ENCODE results near the gene DCST1.

Gene DCST1

DNA sequence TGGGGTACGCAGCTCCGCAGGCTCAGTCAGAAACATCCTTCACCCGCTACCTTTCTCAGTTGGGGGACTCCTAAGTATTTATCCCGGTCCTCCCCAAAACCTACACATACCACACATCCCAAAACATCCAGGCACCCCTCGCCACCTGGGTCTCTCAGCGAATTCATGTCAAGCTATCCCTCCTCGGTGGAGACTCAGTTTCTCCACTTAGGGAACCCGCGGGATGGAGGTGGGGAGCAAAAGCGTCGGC, 32.3 kb upstream of the DCST1 start:
- Histone ChIP-seq H3K27ac (ENCODE audit: insufficient read depth, low read length, poor library complexity, severe bottlenecking) (peak overlapping the region; percentile 98), H3K36me3 (ENCODE audit: control insufficient read depth, insufficient read depth, low read length) (no peaks in the 10 kb centered on the region), H3K4me3 (ENCODE audit: insufficient read depth, low read depth, low read length, poor library complexity, severe bottlenecking) (peak overlapping the region; percentile 87), H3K4me1 (ENCODE audit: control insufficient read depth, insufficient read depth, low read length, poor library complexity, severe bottlenecking) (peaks cover 48% of the 10 kb centered on the region), H3K9me3 (ENCODE audit: control insufficient read depth, low read length) (no peaks in the 10 kb centered on the region), H3K27me3 (replicated peaks; ENCODE audit: control insufficient read depth, insufficient read depth, low read length, poor library complexity, severe bottlenecking) (no peaks in the 10 kb centered on the region)
- no peak for DNase-seq

DNA sequence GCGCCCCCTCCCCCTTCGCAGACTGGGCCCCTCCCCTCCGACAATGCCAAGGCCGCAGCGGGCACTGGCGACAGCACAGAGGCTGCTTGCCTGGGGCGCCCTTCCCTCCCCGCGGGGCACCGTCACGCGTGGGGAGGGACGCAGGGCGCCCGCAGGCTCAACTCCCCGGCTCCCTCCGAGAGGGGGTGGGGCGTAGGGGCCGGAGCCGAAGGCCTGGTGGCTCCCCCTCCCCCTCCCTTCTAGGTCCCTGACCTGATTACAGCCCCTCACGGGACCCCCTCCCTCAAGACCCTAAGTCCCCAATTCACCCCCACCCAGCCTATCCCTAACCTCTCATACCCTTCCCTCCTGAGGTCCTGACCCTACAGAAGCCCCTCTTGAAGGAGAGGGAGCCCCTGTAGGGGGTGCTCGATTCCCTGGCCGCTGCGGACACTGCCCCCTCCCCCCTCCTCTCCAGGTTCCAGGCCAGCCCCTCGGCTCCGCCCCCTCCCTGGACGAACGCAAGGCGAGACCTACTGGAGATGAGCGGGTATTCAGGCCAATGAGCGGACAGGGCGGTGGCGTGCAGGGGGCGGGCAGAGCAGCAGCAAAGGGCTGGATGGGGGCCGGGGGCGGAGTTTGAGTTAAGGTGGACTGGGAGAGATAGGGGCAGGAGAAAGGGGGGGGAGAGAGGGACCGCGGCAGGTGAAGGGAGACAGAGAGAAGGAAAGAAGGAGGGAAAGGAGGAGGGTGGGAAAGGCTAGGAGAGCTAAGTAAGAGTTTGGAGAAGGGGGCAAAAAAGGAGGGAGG, 31.8 kb upstream of the DCST1 start:
- DNase-seq = peak; percentile 91 to 97 (median 95)
- no peaks in the 10 kb centered on the region for H3K9me3 ChIP-seq (ENCODE audit: control insufficient read depth, low read length)
- H3K27me3 ChIP-seq (replicated peaks; ENCODE audit: control insufficient read depth, insufficient read depth, low read length, poor library complexity, severe bottlenecking) = no peaks in the 10 kb centered on the region
- peak overlapping the region; percentile 87 for H3K4me3 ChIP-seq (ENCODE audit: insufficient read depth, low read depth, low read length, poor library complexity, severe bottlenecking)
- H3K27ac ChIP-seq (ENCODE audit: insufficient read depth, low read length, poor library complexity, severe bottlenecking) = peak overlapping the region; percentile 98
- H3K36me3 ChIP-seq (ENCODE audit: control insufficient read depth, insufficient read depth, low read length) = no peaks in the 10 kb centered on the region
- H3K4me1 ChIP-seq (ENCODE audit: control insufficient read depth, insufficient read depth, low read length, poor library complexity, severe bottlenecking) = peaks cover 53% of the 10 kb centered on the region

DNA sequence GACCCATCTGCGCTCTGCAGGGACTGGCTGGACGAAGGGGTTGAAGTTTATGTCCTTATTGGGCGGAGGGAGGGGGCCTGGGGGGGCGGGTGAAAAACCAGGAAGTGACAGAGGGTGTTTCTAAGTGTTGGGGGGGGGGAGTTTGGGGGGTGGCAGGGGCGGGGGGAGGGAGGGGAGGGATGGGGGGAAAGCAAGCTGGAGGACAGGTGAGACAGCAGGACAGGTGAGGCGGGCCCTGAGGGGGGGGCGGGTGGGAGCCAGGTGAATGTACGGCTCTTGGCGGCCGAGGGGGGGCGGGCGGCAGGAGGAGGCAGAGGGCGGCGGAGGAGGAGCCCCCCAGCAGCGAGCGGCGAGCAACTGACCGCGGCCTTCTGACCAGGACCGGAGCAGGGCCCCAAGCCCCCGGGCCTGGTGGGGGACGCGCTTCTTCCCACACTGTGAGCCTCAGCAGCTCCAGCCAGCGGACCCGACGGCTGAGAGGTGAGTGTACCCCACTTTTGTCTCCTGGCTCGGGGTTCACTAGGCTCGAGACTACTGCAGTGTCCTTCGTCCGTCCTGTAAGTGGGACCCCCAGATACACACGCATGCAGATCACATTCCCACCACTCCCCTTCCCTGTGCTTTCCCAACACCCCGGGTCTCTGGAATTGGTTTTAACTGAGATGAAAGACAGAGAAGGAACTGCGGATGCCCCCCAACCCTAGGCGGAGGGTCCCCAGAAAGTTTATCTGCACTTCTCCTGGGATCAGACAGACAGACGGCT, 31.0 kb upstream of the DCST1 start, which contains the start of gene ZBTB7B:
Gene ZBTB7B (plus strand): TSS at position 339 of the 763 bp plus-strand sequence. CDS start 11,859 bp downstream, outside the sequence.
- peaks cover 61% of the 10 kb centered on the region for H3K4me1 ChIP-seq (ENCODE audit: control insufficient read depth, insufficient read depth, low read length, poor library complexity, severe bottlenecking)

DNA sequence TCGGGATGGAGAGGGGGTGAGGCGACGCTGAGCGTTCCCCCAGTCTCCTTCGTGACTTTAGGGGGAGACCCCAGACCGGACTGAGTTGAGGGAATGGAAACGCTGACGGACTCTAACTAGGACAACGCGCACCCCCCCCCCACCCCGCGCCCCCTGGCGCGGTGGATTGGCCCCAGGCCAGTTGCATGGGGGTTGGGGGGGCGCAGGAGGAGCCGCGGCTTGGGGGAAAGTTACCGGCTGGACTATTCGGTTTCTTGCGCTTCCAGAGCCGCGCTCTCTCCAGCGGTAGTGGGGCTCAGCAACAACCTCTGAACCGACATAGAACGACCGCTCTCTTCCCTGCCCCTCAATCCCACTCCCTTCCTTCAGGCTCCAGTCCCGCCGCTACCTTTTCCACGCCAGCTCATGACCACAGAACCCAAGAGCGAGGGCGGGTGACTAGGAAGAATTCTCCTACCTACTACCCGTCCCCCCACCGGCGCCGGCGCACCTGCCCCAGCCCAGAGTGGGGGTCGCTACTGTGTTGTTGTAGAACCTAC, 30.3 kb upstream of the DCST1 start:
- H3K9me3 ChIP-seq (ENCODE audit: control insufficient read depth, low read length) = no peaks in the 10 kb centered on the region
- H3K4me1 ChIP-seq (ENCODE audit: control insufficient read depth, insufficient read depth, low read length, poor library complexity, severe bottlenecking) = peaks cover 68% of the 10 kb centered on the region
- H3K27me3 ChIP-seq (replicated peaks; ENCODE audit: control insufficient read depth, insufficient read depth, low read length, poor library complexity, severe bottlenecking) = no peaks in the 10 kb centered on the region
- DNase-seq = no peak
- peak overlapping the region; percentile 83 for H3K4me3 ChIP-seq (ENCODE audit: insufficient read depth, low read depth, low read length, poor library complexity, severe bottlenecking)
- peak overlapping the region; percentile 77 for H3K27ac ChIP-seq (ENCODE audit: insufficient read depth, low read length, poor library complexity, severe bottlenecking)
- H3K36me3 ChIP-seq (ENCODE audit: control insufficient read depth, insufficient read depth, low read length) = no peaks in the 10 kb centered on the region

More for the DNA sequence above, 31.0 kb upstream of the DCST1 start, which contains the start of gene ZBTB7B:
- DNase-seq = no peak
- Histone ChIP-seq H3K27ac (ENCODE audit: insufficient read depth, low read length, poor library complexity, severe bottlenecking) (peak within 1 kb of the TSS; percentile 98), H3K4me3 (ENCODE audit: insufficient read depth, low read depth, low read length, poor library complexity, severe bottlenecking) (peak within 1 kb of the TSS; percentile 87), H3K27me3 (replicated peaks; ENCODE audit: control insufficient read depth, insufficient read depth, low read length, poor library complexity, severe bottlenecking) (no peaks in the 10 kb centered on the region), H3K36me3 (ENCODE audit: control insufficient read depth, insufficient read depth, low read length) (no peaks in the 10 kb centered on the region), H3K9me3 (ENCODE audit: control insufficient read depth, low read length) (no peaks in the 10 kb centered on the region)

DNA sequence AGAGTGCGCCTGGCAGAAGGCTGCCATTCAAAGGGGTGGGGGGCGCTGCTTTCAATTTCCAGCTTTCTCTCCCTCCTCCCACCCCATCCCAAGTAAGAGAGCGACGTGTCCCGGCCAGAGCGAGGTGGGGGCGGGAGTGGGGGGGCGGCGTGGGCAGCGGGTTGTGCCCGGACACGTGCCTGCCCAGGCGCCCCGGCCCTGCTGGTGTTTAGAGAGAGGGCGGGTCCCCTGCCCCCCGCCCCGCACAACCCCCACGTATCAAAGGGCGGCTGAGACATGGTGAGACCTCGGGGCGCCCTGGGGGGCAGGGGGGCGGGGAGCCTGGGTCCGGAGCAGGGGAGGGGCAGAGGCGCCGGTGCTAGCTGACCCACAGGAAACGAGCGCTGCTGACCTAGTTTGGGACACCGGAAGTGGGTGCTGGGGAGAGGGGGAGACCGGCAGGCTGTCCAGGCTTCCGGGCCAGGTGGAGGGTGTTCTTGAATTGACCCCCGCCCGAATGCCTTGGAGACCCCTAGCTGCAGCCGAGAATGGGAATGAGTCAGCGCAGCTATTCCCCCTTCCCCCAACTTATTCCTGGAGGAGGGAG, 29.8 kb upstream of the DCST1 start:
- Histone ChIP-seq H3K4me1 (ENCODE audit: control insufficient read depth, insufficient read depth, low read length, poor library complexity, severe bottlenecking) (peaks cover 70% of the 10 kb centered on the region), H3K36me3 (ENCODE audit: control insufficient read depth, insufficient read depth, low read length) (no peaks in the 10 kb centered on the region), H3K4me3 (ENCODE audit: insufficient read depth, low read depth, low read length, poor library complexity, severe bottlenecking) (peak overlapping the region; percentile 83), H3K9me3 (ENCODE audit: control insufficient read depth, low read length) (no peaks in the 10 kb centered on the region), H3K27ac (ENCODE audit: insufficient read depth, low read length, poor library complexity, severe bottlenecking) (peak overlapping the region; percentile 77), H3K27me3 (replicated peaks; ENCODE audit: control insufficient read depth, insufficient read depth, low read length, poor library complexity, severe bottlenecking) (no peaks in the 10 kb centered on the region)
- no peak for DNase-seq

DNA sequence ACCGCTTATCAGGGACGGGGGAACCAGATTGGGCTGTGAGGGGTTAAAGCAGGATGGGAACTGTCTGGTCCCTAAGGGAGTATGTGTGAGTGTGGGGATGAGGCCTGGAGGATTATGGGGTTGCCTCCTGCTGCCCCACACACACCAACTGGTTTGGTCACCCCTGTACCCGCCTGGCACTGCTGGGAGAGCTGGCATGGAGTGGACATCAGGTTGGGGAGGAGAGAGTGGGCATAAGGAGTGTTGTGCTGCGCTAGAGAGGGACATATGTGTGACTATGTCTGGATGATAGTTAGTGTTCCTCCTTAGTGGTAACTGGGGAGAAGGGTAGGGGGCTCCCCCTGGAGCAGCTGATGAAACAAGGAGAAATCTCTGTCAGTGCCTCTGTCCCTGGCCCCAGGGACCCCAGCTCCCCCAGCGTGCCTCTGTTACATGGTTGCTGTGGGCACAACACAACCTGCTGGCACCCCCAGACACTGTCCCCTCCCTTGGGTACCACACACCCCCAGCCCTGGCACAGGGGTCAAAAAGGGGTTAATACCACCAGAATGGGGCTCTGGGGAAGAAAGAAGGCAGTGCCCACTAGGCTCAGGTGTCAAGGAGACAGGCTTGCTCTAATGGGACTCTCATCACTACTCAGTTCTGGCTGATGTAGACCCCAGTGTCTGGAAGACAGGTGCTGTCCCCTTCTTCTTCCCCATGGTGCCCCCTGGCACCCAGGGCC, 29.1 kb upstream of the DCST1 start:
- no peak for DNase-seq
- Histone ChIP-seq H3K4me3 (ENCODE audit: insufficient read depth, low read depth, low read length, poor library complexity, severe bottlenecking) (peak overlapping the region; percentile 83), H3K27ac (ENCODE audit: insufficient read depth, low read length, poor library complexity, severe bottlenecking) (peak overlapping the region; percentile 77), H3K36me3 (ENCODE audit: control insufficient read depth, insufficient read depth, low read length) (no peaks in the 10 kb centered on the region), H3K4me1 (ENCODE audit: control insufficient read depth, insufficient read depth, low read length, poor library complexity, severe bottlenecking) (peaks cover 67% of the 10 kb centered on the region), H3K27me3 (replicated peaks; ENCODE audit: control insufficient read depth, insufficient read depth, low read length, poor library complexity, severe bottlenecking) (no peaks in the 10 kb centered on the region), H3K9me3 (ENCODE audit: control insufficient read depth, low read length) (no peaks in the 10 kb centered on the region)

DNA sequence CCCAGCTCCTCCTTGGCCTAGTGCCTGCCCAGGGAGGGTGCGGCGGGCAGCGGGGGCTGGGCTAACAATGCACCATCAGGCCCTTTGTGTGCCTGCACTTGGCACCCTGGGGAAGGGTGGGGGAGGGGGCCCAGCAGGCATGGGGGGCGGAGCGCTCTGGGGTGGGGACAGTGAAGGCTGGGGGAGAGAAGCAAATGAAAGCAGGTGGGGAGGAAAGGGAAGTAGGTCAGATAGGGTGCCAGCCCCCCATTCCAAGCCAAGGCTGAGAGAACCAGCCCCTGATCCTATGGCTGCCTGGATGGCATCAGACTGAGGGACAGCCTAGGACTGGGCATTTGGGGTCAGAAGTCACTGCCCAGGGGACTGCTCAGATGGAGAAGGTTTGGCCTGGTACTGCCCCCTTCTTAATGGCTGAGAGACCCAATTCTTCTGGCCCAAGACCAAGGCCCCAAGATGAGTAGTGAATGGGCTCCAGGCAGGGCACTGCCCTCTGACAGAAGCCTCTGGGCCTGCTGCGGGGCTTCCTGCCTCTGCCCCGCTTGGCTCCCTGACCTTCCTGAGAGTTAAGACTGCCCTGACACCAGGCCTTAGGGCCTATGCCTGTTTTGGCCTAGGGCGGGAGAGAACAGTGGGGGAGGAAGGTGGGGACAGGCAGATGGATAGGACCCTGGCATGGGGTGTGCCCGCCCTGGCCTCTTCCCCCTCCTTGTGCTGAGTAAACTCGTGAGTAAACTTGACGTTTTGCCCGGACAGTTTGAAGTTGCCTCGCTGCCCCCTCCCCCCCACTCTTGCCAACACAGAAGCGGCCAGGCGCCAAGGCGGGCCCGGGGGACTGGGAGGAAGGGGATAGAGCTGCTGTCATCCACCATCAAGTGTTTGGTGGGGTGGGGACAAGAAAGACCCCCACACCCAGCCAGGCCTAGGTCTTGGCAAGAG, 28.3 kb upstream of the DCST1 start:
- no peaks in the 10 kb centered on the region for H3K27me3 ChIP-seq (replicated peaks; ENCODE audit: control insufficient read depth, insufficient read depth, low read length, poor library complexity, severe bottlenecking)
- H3K4me1 ChIP-seq (ENCODE audit: control insufficient read depth, insufficient read depth, low read length, poor library complexity, severe bottlenecking) = peaks cover 70% of the 10 kb centered on the region
- H3K27ac ChIP-seq (ENCODE audit: insufficient read depth, low read length, poor library complexity, severe bottlenecking) = peak overlapping the region; percentile 77
- H3K36me3 ChIP-seq (ENCODE audit: control insufficient read depth, insufficient read depth, low read length) = no peaks in the 10 kb centered on the region
- peak overlapping the region; percentile 83 for H3K4me3 ChIP-seq (ENCODE audit: insufficient read depth, low read depth, low read length, poor library complexity, severe bottlenecking)
- peak in 1 of 3 donors; percentile 34 for DNase-seq
- H3K9me3 ChIP-seq (ENCODE audit: control insufficient read depth, low read length) = no peaks in the 10 kb centered on the region

DNA sequence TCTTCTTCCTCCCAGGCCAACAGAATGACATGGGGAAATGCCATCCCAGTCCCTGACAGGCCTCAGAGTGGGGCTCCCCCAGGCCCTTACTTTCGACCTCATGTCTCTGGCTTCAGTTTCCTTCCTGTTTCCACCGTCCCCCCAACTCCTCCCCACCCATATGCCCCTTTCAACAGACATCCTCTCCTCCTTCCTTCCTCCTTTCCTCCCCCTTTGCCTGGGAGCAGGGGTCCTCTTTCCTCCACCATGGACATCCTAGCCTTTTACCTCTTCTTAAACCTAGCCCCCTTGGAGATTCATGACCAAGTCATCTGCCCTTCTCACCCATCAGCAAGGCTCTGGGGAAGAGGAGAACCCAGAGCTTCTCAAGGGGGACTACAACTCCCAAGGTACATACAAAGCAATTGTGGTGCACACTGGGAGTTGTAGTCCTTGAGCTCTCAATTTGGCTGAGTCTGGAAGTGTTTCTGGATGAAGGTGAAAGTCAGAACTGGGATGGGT, 27.0 kb upstream of the DCST1 start:
- Histone ChIP-seq H3K27ac (ENCODE audit: insufficient read depth, low read length, poor library complexity, severe bottlenecking) (peak overlapping the region; percentile 77), H3K4me1 (ENCODE audit: control insufficient read depth, insufficient read depth, low read length, poor library complexity, severe bottlenecking) (peaks cover 75% of the 10 kb centered on the region)

More for the DNA sequence above, 27.0 kb upstream of the DCST1 start:
- Histone ChIP-seq H3K9me3 (ENCODE audit: control insufficient read depth, low read length) (no peaks in the 10 kb centered on the region), H3K27me3 (replicated peaks; ENCODE audit: control insufficient read depth, insufficient read depth, low read length, poor library complexity, severe bottlenecking) (no peaks in the 10 kb centered on the region), H3K4me3 (ENCODE audit: insufficient read depth, low read depth, low read length, poor library complexity, severe bottlenecking) (no peak overlapping the region), H3K36me3 (ENCODE audit: control insufficient read depth, insufficient read depth, low read length) (no peaks in the 10 kb centered on the region)
- DNase-seq = no peak

All from effector memory CD4-positive, alpha-beta T cell (primary cell).